ENCODE results near the gene DISC1.
A peak's percentile ranks its signal among the peaks of the same experiment; 100 is the strongest.
"Not testable (repeated sequence)": the region's sequence is repeated elsewhere in the genome, so short reads cannot be mapped to it uniquely, and the experiment has no call there.

Gene DISC1

GRCh38 chr1:231626535-231626950 is at the start of gene DISC1:
Gene DISC1, plus strand, starts transcription at chr1:231626790. Its CDS starts 78 bp downstream, at chr1:231626868.
- peak; percentile 69 for DNase-seq

DNA sequence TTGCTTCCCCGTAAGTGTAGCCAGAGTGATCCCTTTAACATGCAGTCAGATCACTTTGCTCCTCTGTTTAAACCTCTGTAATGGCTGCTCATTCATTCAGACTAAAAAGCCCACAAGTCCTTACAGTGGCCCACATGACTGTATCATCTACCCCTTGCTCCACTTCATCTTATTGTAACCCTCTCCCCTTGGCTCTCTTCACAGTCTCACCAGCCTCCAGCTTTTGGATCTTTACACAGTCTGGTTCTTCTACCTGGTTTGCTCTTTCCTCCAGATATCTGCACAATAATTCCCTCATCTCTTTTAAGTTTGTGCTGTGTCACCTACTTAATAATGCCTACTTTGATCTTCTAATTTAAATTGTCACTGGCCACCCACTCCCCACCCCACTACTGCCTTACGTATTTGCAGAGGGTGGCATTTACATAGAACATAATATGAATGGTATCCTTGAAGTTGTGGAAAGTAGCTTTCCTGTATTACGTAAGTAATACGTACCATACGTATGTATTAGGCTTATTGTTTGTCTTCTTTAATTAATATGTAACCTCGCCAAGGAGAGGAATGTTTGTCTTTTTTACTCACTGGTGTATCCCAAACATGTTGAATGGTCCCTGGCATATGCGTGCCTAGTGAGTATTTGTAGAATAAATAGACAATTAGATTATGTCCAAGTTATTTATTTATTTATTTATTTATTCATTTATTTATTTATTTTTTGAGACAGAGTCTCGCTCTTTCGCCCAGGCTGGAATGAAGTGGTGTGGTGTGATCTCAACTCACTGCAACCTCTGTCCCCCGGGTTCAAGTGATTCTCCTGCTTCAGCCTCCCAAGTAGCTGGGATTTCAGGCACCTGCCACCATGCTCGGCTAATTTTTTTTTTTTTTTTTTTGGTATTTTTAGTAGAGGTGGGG is 49.5 kb upstream of the DISC1 start:
- DNase-seq: no peak

- DNase-seq: no peak
These were observed 45.7 kb upstream of the DISC1 start for GRCh38 chr1:231580874-231581273.

DNA sequence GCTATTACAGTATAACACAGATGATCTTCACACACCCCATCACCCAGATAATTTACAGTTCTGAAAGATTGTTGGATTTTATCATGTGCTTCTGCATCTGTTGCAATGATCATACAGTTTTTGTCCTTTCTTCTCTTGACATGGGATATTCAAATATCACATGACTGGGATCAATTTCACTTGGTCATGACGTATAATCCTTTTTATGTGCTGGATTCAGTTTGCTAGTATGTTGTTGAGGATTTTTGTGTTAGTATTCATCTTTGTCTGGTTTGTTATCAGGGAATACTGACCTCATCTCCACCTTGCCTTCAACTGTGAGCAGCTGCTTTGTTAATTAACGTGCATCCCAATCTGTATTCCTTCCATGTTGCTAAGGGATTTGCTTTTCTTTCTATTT is 44.7 kb upstream of the DISC1 start:
- no peak for DNase-seq

- no peak for DNase-seq
These were observed 43.2 kb upstream of the DISC1 start for GRCh38 chr1:231583376-231583775.

DNA sequence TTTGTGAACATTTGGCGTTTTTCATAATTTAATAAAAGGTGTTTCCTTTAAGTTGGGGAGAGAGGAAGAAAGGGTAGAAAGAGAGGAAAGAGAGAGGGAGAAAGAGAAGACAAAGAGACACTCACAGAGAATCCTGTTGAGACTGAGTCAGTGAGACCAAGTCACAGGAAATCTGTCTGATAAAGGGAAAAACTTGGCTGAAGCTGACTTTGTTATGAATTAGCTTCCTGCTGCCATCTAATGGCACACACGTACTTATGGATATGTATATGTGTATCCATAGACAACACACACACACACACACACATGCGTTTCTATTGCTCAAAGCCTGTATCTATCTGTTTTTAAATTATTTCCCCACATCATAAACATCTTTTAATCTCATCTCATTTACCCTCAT is 42.5 kb upstream of the DISC1 start:
- no peak for DNase-seq

DNA sequence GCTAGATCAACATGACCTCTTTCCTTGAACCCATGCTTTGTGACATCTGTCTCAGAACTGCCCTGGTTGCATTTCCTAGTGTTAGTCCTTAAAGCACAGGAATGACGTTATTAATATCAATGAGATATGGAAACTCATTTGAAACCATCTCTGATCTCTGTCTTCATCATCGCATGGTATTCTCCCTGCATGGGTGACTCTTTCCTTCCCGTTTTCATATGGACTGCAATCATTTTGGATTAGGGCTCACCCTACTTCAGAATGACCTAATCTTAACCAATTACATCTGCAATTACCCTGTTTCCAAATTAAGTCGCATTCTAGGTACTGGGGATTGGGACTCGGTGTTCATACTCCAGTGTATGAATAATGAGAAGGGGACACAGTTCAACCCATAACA is 41.7 kb upstream of the DISC1 start:
- DNase-seq: no peak

DNA sequence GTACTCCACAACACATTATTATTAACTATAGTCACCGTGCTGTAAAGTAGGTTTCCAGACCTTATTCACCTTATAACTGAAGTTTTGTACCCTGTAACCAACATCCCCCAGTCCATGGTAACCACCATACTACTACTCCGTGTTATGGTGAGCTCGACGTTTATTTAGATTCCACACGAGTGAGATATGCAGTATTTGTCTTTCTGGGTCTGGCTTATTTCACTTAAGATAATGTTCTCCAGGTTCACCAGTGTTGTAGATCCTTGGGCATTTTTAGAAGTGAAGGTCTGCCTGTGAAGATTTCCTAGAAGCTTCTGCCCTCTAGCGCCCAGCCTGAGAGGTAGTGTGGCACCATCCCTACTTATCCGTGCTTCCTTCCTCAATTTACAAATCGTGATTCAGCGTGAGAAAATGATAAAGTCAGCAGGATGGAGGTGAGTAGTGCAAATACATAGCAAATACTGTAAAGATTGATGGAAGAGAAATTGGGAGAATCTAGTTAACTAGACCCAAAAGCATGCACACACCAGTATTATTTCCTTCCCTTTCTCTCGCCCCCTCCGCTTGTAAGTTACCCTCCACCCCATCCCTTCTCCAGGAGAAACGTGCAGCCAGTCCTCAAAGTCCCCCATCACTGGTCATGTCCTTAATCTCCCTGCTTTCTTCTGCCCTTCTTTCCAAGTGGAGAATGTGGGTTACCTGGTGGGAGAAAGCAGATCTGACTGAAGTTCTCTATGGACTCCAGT is 36.0 kb upstream of the DISC1 start:
- peak; percentile 26 for DNase-seq

DNA sequence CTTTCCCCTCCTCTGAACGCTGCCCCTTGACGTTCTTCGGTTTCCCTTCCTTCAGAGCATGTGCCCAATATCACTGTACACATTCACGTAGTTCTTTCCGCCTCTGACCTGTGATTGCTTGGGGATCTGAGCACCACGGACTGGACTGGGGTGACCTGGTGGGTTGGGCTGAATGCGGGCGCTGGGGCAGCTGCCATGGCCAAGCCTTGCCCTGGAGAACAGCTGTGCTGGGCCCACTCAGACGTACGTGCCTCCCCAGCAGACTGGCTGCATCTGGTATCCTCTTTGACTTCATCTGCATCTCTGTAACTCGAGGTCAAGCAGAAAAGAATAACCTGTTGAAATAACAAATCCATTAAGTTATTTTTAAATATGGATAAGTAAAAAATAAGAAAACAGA is 35.1 kb upstream of the DISC1 start:
- DNase-seq: no peak

GRCh38 chr1:231592809-231593208 is 33.8 kb upstream of the DISC1 start:
- no peak for DNase-seq

DNA sequence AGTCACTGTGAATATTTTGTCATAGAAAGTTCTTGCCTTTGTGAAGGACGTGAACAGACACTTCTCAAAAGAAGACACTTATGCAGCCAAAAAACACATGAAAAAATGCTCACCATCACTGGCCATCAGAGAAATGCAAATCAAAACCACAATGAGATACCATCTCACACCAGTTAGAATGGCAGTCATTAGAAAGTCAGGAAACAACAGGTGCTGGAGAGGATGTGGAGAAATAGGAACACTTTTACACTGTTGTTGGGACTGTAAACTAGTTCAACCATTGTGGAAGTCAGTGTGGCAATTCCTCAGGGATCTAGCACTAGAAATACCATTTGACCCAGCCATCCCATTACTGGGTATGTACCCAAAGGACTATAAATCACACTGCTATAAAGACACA is 33.3 kb upstream of the DISC1 start:
- DNase-seq: not testable (repeated sequence)

- no peak for DNase-seq
These were observed 32.5 kb upstream of the DISC1 start for GRCh38 chr1:231594123-231594522.

- DNase-seq: no peak
These were observed 31.8 kb upstream of the DISC1 start for GRCh38 chr1:231594749-231595148.

DNA sequence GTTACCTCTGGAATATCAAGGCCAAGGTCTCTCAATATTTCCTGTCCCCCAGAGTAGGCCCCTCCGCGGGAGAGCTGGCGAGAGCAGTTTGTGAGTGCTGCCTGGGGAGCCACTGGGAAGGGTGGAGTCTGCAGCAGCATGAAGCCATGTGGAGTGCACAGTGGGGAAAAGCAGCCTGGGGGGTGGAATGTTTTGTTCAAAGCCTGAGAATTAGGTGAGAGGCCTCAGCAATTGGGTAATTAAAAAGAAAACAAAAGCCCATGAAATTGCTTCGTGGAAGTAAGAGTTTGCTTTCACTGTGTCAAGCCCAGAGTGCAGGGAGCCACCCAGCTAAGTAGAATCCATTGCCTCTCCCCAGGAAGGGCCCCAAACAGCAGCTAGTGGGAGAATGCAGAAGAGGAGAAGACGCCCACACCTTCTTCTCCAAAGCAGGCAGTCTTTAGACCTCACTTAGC is 30.2 kb upstream of the DISC1 start:
- no peak for DNase-seq

DNA sequence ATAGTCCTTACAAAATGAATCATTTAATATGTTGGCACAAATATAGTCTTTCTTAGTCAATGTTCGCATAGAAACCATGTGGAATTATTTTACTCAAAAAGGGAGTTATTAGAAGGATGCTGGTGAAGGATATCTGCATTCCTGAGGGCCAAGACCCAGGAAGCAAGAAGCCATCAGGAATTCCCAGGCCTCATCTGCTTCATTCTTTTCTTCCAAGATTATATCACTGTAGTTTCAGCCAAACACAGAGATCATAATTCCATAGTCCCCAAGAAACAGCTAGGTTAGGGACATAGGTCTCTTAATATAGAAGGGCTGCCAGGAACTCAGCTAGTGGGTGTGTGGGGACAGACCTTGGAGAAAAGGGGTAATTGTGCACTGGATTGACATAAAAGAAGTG is 28.6 kb upstream of the DISC1 start:
- DNase-seq: no peak

DNA sequence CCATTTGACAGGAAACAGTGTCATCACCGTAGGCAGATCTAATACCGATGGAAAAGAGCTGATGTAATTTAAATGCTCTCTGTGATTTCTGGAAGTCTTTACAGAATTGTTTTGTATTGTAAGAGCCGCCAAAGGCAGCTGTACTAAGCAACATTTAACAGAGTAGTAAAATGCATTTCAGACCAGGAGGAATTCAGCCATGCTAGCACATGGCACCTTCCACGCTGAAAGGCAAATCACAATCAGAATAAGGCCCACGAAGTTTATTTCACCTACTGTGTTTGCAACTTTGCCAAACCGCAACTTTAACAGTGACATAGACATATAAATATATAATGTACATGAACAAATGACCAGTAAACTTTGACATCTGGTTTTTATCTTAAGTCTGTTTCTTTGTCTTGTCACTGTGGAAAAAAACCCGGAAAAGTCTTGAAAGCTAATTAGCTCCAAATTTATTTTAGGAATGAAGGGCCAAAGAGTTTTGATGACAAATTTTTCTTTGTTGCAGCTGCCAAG is 26.1 kb upstream of the DISC1 start:
- DNase-seq: no peak

GRCh38 chr1:231601824-231602672 is 24.5 kb upstream of the DISC1 start:
- DNase-seq: no peak

DNA sequence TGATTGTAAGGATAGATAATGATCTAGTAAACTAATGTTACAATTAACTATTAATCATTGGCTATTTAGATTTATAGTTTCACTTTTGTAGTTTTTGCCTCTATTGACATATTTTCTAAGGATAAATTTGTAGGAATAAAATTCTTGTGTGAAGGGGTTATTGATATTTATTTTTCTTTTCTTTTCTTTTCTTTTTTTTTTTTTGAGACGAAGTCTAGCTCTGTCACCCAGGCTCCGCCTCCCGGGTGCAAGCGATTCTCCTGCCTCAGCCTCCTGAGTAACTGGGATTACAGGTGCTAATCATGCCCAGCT is 24.0 kb upstream of the DISC1 start:
- no peak for DNase-seq

GRCh38 chr1:231603598-231604275 is 22.9 kb upstream of the DISC1 start:
- peak; percentile 29 for DNase-seq

GRCh38 chr1:231604276-231604621 is 22.3 kb upstream of the DISC1 start:
- no peak for DNase-seq

GRCh38 chr1:231605149-231606100 is 21.2 kb upstream of the DISC1 start:
- DNase-seq: no peak
